Motor neuron (in vitro differentiated cells): Measurements from ENCODE around the gene BLM. TPM values are rescaled to one million over a fixed set of nuclear protein-coding genes. Genes with fewer than 3 reads are reported as not detected.

Experiments
- ATAC-seq, 8 experiments: fragments of 200-7000 bp; cut with Tn5 transposase; replicated peaks in 6 of 8; 2 replicates each; pipeline ENCODE4 v1.8.0; 2021; ENCODE audit warnings: mild to moderate bottlenecking in 8 of 8, moderate library complexity in 8 of 8
- H3K27ac ChIP-seq, 2 donors: fragments of 250-450 bp; sonication (Bioruptor Pico); 2 replicates each; pipeline ENCODE4 v1.9.0; 2021; ENCODE audit warnings: antibody characterized with exemption in 2 of 2, mild to moderate bottlenecking in 2 of 2, moderate library complexity in 1 of 2
- H3K4me1 ChIP-seq, 2 donors: fragments of 250-450 bp; sonication (Bioruptor Pico); replicated peaks in 1 of 2; 2 replicates each; pipeline ENCODE4 v1.6.1; 2021; ENCODE audit warnings: antibody characterized with exemption in 2 of 2, mild to moderate bottlenecking in 2 of 2, moderate library complexity in 1 of 2
- H3K4me3 ChIP-seq, 5 donors: fragments of 250-450 bp; sonication (Bioruptor Pico); 2 replicates each; pipeline ENCODE4 v1.9.0; 2021; ENCODE audit warnings: antibody characterized with exemption in 5 of 5, mild to moderate bottlenecking in 5 of 5, moderate library complexity in 4 of 5
- WGBS, 10 experiments: fragments of 450-650 bp; shearing (Covaris generic); methylation state at CpG; one replicate each; pipeline ENCODE4 v1.0.0; 2022; 5-methylcytosine and 5-hydroxymethylcytosine counted together
- in situ Hi-C, 9 experiments: fragments of 400-800 bp; cut with MboI; loops; one replicate each; pipeline ENCODE4 v1.15.0; 2021; ENCODE audit warnings: low sequenced_read_pairs in 9 of 9, low pct_unique_long_range_greater_than_20kb in 2 of 9; ENCODE audit not compliant: unreplicated experiment in 9 of 9
- total RNA-seq, 8 experiments: library from RNA; unstranded; fragments of 300-600 nt; gene quantifications; 2 replicates each; pipeline versions ENCODE4 v1.2.3 to v1.2.4, GENCODE V29; 2022

BLM gene
- total RNA-seq, 8 experiments from 2014 or later, result 1.2 to 15.8 (median 4.2) TPM

DNA sequence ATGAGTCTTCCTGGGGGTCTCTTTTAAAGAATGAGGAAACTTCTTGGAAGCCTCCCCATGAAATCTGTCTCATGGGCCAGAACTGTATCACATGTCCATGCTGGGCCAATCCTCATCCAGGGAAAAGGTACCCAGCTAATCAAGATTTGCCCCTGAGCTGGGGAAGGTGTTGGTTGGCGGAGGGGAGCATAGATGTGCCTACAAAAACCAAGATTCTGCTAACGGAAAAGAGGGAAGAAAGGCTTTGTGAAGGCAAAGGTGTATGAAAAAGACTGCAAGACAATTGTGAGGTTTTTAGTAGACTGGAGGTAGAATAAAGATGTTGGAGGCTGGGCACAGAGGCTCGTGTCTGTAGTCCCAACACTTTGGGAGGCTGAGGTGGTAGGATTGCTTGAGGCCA is 18.5 kb upstream of the BLM start:
- in situ Hi-C loops, result no loop called here
- 83 to 100% (median 100%) methylated on average over 1 to 3 of the region's 3 CpGs; no CpG with 5 or more reads in 2 of the 10 experiments for WGBS, 10 experiments
- no peak overlapping the region for H3K27ac ChIP-seq
- no peak overlapping the region for H3K4me3 ChIP-seq
- H3K4me1 ChIP-seq, result no peaks in the 10 kb centered on the region
- ATAC-seq, result no peak

DNA sequence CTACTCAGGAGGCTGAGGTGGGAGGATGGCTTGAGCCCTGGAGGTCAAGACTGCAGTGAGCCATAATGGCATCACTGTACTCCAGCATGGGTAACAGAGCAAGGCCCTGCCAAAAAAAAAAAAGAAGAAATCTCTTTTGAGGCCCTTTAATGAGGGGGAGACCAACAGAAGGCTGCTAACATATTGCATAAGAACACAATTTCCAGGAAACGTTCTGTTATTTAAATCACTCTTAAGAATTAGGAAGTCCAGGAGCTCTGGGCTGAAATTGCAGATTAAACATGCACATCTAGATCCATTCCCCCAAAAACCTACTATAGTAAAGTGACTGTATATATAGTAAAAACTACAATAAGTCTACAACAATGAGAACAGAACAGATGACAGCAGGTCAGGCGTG is 16.1 kb upstream of the BLM start:
- in situ Hi-C loops, result no loop called here
- peak in 2 of 8 experiments; percentile 27 to 47 for ATAC-seq
- no peaks in the 10 kb centered on the region for H3K4me1 ChIP-seq
- H3K27ac ChIP-seq, result no peak overlapping the region
- H3K4me3 ChIP-seq, result no peak overlapping the region
- 0 to 100% (median 59%) methylated on average over 1 to 2 of the region's 2 CpGs; no CpG with 5 or more reads in 4 of the 10 experiments for WGBS, 10 experiments

DNA sequence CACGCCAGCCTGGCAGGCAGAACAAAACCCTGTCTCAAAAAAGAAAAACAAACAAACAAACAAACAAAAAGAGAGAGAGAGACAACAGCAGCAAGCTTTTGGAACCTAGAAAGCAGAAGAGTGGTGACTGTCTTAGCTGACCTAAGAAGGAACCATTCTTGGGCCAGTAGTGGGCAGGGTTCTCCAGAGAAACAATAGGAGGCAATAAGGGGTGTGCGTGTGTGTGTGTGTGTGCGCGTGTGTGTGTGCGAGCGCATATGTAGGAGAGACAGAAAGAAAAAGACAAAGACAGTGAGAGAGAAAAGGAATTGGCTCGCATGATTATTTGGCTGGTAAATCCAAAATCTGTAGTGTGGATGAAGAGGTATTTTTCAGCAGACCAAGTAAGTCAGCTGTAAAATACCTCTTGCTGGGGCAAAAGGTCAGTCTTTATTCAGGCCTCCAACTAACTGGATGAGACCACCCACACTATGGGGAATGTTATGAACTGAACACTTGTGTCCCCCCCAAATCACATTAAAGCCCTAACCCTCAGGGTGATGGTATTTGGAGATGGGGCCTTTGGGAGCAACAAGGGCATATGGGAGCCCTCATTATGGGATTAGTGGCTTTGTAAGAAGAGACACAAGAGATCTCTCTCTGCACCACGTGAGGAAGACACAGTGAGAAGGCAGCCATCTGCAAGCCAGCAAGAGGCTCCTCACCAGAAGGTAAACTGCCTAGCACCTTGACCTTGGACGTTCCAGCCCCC is 15.1 kb upstream of the BLM start:
- 59 to 100% (median 83%) methylated on average over 2 to 9 of the region's 9 CpGs; no CpG with 5 or more reads in 1 of the 10 experiments for WGBS, 10 experiments
- Histone ChIP-seq H3K27ac (no peak overlapping the region), H3K4me3 (no peak overlapping the region), H3K4me1 (no peaks in the 10 kb centered on the region)
- in situ Hi-C loops, result no loop called here
- peak in 1 of 8 experiments; percentile 23 for ATAC-seq

DNA sequence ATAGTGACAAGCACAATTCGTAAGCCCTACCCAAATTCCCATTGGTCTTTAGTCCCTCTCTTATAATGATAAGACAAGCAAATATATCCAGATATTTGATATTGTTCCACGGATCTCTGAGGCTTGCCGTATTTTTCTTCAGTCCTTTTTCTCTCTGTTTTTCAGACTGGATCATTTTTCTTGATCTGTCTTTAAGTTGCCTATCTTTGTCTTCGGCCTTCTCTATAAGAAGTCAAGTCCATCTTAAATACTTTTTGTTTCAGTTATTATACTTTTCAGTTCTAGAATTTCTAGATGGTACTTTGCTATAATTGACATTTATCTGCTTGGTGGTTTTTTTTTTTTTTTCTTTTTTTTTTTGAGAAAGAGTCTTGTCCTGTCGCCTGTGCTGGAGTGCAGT is 13.7 kb upstream of the BLM start:
- no peak overlapping the region for H3K4me3 ChIP-seq
- in situ Hi-C loops, result no loop called here
- no peak overlapping the region for H3K27ac ChIP-seq
- no peak for ATAC-seq
- no peaks in the 10 kb centered on the region for H3K4me1 ChIP-seq
- WGBS, 10 experiments, result 81 to 100% (median 97%) methylated on average over 1 to 5 of the region's 5 CpGs

DNA sequence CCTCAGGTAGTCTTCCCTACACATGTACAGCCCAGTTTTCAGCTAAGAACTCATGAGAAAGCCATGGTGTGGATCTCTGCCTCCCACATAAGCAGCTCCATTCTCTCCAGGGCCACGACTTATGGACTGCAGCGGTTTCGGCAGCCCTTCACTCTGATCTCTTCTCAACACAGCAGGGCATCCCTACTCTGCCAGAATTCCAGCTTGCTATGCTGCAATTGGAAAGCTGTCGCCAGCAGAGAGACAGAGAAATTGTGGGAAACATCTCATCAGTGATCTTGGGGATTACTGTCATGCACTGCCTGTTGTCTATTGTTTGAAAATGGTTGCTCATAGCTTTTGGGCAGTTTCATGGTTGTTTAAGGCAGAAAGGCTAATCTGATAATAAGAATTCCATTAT is 11.9 kb upstream of the BLM start:
- no peak for ATAC-seq
- no peak overlapping the region for H3K4me3 ChIP-seq
- no peaks in the 10 kb centered on the region for H3K4me1 ChIP-seq
- no peak overlapping the region for H3K27ac ChIP-seq
- 83 to 100% (median 97%) methylated on average over 1 to 4 of the region's 4 CpGs; no CpG with 5 or more reads in 1 of the 10 experiments for WGBS, 10 experiments
- in situ Hi-C loops, result no loop called here

DNA sequence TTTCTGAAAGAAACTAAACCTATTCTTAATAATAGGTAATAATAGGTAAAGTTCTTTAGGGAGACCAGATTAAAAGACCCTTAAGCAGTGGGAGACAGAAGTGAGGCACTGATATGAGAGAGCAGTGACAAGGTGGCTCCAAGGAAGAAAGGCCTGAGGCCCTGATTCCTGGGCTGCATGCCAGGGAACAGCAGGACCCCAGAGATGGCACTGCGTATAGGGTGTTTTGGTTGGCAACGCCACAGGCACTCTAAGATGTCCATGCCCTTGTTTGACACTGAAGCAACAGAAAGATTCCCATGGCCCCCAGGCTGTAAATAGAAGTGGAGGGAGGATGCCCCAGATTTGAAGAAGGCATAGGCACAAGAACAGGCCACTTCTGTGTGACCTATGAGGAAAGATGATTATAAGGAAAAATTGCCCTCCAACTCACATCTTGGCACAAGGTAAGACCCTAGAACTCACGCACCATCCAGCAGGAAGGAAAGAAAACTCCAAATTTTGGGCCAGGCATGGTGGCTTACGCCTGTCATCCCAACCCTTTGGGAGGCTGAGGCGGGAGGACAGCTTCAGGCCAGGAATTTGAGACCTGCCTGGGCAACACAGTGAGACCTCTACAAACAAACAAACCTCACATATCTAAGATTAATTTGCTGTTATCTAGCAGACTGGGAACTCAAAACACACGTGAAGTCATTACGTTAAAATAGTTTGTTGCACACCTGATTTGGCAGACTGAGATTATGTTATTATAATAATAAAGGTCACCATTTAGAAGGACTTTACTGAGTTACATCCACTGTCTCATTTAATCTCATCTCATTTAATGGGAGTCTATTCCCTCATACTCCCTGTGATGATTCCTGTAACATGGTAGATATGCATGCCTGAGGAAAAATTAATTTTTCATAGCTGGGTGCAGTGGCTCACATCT is 10.5 kb upstream of the BLM start:
- 80 to 100% (median 95%) methylated on average over 1 to 6 of the region's 7 CpGs for WGBS, 10 experiments
- no peak for ATAC-seq
- no peak overlapping the region for H3K27ac ChIP-seq
- no peak overlapping the region for H3K4me3 ChIP-seq
- in situ Hi-C loops, result no loop called here
- H3K4me1 ChIP-seq, result no peaks in the 10 kb centered on the region

DNA sequence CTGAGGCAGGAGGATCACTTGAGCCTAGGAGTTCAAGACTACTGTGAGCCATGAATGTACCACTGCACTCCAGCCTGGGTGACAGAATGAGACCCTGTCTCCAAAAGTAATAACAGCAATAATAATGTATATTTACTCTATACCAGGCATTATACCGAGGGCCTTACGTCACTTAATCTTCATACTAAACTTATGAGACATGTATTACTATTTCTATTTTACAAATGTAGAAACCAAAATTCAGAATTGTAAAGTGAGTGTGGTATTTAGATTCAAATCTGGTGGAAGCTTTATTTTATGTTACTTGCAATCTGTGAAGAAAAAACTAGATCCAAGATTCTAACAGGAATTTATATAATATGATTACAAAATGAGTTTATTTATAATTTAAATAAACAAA is 9.7 kb upstream of the BLM start:
- Histone ChIP-seq H3K4me1 (no peaks in the 10 kb centered on the region), H3K27ac (no peak overlapping the region), H3K4me3 (no peak overlapping the region)
- in situ Hi-C loops, result no loop called here
- ATAC-seq, result peak in 3 of 8 experiments; percentile 62 to 85 (median 63)
- 0 to 100% (median 71%) methylated on average over 2 of the region's 2 CpGs; no CpG with 5 or more reads in 1 of the 10 experiments for WGBS, 10 experiments

DNA sequence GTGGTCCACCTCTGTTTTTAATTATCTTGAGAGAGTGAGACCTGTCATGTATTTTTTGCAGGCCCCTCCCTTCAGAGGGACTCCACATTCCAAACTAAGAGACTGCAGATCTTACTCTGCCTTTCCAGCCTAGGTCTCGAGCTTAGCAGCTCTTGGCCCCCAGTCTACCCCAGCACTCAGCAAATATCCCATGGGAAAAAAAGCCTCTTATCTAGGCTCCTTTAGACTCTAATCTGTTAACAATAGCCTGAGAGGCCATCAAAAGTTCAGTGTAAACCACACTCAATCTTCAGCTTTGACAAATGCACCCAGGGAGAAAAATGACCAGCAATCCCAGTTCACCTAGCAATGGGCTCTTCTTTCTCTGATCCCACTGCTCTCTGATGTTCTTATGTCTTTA is 8.6 kb upstream of the BLM start:
- WGBS, 10 experiments, result 14 to 80% (median 50%) methylated on average over 1 of the region's 1 CpG; no CpG with 5 or more reads in 7 of the 10 experiments
- Histone ChIP-seq H3K4me3 (no peak overlapping the region), H3K4me1 (no peaks in the 10 kb centered on the region), H3K27ac (no peak overlapping the region)
- peak in 1 of 8 experiments; percentile 27 for ATAC-seq
- in situ Hi-C loops, result no loop called here

DNA sequence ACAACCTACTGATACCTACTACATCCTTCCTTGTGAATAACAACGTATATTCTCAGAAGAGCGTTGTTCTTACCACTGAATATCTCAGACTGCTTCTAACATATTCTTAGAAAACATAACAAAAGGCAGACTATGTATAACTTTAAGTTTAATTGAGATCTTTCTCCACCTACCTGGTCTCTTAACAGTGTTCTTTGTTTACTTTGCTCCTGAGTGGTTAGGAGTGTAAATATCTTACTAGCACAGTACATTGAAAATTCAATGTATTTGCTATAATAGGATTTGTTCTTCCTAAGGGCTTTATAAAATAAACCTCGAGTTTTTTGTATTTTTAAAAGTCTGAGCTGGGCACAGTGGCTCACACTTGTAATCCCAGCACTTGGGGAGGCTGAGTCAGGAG is 7.9 kb upstream of the BLM start:
- no peak overlapping the region for H3K4me3 ChIP-seq
- H3K27ac ChIP-seq, result no peak overlapping the region
- WGBS, 10 experiments, result 0 to 100% (median 77%) methylated on average over 1 to 3 of the region's 3 CpGs
- H3K4me1 ChIP-seq, result no peaks in the 10 kb centered on the region
- in situ Hi-C loops, result no loop called here
- ATAC-seq, result no peak

DNA sequence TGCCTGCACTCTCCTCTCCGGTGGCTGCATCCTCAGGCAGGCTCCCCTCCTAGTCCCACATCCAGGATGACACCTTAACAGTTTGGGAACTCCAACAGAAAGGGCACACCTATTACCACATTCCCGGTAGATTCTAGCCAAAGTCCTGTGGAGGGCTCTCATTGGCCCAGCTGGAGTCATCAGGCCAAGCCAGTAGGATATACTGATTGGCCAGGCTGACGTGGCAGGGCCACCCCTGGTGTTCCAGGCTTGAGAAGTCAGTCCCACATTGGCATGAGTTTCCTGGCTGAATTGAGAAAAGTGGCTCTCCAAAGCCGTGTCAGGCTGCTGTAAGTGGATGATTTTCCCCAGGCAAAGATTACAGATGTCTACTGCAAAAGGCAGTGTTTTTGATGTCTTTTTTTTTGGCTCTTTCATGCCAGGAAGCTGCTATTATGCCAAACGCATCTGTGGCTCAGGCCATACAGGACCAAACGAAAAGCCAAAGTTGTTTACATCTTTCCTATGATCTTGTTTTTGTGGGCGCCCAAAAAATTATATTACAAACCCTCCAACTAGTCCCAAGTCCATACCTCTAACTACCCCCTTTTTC is 6.6 kb upstream of the BLM start:
- WGBS, 10 experiments, result 20 to 91% (median 76%) methylated on average over 1 to 5 of the region's 7 CpGs; no CpG with 5 or more reads in 2 of the 10 experiments
- no peak for ATAC-seq
- in situ Hi-C loops, result loop anchor here in 1 of 9 experiments (10.0 kb wide), 1 partner anchor 164 kb away; no protein-coding TSS in a partner anchor

DNA sequence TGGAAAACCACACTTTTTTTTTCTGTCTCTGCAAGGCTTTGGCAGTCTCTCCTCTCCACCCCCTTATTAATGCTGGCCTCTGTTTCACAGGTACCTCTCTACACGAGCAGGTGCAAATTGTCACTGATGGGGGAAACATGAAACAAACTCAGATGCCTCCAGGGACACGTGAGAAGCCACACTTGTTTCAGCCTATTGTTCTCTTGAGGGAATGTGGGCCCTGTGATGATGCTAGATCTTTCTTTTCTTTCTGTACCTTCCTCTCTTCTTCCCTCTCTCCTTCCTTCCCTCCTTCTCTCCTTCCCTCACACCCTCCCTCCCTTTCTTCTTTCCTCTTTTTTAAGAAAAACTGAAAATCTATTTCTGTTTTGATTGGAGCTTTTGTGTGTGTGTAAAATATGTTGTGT is 5.7 kb upstream of the BLM start:
- no peak for ATAC-seq
- Histone ChIP-seq H3K27ac (no peak overlapping the region), H3K4me3 (no peak overlapping the region), H3K4me1 (peaks cover 5 to 6% of the 10 kb centered on the region in 2 donors)
- WGBS, 10 experiments, result 0 to 88% (median 40%) methylated on average over 1 to 2 of the region's 2 CpGs; no CpG with 5 or more reads in 2 of the 10 experiments
- in situ Hi-C loops, result loop anchor here in 1 of 9 experiments (10.0 kb wide), 1 partner anchor 163 kb away; no protein-coding TSS in a partner anchor

More for the DNA sequence above, 6.6 kb upstream of the BLM start:
- H3K4me1 ChIP-seq, result no peaks in the 10 kb centered on the region
- no peak overlapping the region for H3K27ac ChIP-seq
- H3K4me3 ChIP-seq, result no peak overlapping the region

DNA sequence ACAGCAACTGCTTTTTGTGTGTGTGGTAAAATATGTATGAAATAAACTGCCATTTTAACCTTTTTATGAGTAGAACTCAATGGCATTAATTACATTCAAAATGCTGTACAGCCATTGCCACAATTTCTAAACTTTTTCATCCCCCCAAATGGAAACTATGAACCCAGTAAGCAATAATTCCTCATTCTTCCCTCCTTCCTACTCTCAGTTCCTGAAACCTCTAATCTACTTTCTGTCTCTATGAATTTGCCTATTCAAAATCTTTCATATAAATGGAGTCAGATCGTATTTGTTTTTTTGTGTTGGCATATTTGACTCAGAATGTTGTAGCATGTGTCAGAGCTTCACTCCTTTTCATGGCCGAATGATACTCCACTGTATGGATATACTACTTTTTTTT is 5.3 kb upstream of the BLM start:
- no peak overlapping the region for H3K4me3 ChIP-seq
- 63 to 100% (median 93%) methylated on average over 1 to 2 of the region's 2 CpGs; no CpG with 5 or more reads in 2 of the 10 experiments for WGBS, 10 experiments
- no peak overlapping the region for H3K27ac ChIP-seq
- peaks cover 5 to 6% of the 10 kb centered on the region in 2 donors for H3K4me1 ChIP-seq
- ATAC-seq, result no peak
- in situ Hi-C loops, result loop anchor here in 1 of 9 experiments (10.0 kb wide), 1 partner anchor 163 kb away; no protein-coding TSS in a partner anchor
